GM18517 (cell line): ENCODE measurements around the gene CIB4.

Experiments
- ATAC-seq: cut with Tn5 transposase; IDR thresholded peaks from one replicate; pipeline ENCODE4 v1.9.1; 2021; ENCODE audit warnings: mild to moderate bottlenecking, moderate library complexity; ENCODE audit not compliant: unreplicated experiment

CIB4 gene

DNA sequence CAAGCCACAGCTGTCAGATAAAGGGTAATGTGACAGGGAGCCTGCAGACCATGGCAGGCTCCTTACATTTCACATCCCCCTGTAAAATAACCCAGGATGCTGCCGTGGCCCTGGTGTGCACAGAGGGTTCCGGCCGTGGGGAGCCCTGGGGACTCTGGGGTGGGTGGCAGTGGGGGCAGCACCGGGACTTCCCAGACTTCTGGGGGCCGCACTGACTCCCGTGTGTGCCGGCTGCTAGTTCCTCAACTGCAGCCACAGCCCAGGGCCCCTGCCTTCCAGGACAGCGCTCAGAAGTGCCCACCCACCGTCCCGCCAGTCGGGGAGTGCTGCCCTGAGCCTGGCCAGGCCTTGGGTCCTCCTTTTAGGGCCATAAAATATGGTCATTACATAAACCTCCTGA, 56.5 kb downstream of the CIB4 start:
- ATAC-seq = no peak

DNA sequence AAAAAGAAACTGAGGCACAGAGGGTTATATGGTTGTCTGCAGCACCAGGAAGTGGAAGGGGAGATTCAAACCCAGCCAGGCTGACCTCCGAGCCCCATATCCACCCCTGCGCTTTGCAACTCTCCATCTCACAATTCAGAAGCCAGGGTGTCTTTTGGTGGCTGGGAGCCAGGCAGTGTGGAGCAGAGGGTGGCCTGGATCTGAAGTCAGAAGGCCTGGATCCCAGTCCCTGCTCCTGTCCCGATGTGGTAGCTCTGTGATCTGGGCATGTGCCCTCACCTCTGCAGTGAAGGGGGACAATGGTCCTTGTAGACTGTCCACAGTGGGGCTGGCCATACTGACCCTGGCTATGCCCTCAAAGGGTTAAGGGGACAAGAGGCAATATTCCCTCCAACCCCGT, 57.0 kb downstream of the CIB4 start:
- no peak for ATAC-seq

DNA sequence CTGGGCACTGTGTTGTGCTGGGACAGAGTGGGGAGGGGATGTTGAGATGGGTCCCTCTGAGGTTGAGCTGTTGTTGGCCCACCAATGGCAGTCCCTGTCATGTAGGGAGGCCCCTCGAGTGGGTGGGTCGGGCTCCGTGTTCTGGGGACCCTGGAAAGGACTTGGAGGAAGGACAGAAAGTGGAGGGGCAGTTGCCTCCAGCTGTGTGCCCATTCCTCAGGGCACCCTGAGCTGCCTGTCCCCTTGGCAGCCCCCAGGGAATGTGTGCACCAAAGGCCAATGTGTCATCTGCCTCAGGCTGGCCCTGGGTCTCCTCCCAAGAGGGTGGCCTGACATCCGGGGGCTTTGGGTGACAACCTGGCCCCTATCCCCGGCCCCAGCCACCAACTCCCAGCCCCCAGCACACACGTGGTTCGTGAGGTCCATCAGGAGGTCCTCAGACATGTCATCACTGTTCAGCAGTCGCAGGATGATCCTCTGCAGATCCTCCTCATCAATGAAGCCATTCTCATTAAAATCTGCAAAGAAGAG, 57.7 kb downstream of the CIB4 start:
- no peak for ATAC-seq

DNA sequence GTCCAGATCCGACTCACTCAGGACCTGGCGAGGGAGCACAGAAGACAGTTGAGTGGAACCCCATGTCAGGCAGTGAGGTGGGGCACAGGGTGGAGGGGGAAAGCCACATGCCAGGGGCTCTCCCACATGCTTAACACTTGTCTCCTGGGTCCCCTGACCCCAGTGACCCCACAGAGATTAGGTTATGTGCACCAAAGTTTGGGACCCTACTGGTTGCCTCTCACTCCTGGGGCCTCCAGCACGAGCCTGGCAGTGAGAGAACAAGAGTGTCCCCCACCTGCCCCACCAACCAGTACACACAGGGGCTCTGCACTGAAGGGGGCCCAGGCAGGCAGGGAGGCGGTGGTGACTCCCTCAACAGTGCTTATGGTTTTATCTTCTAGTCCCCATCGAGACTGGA, 58.3 kb downstream of the CIB4 start:
- ATAC-seq = no peak

DNA sequence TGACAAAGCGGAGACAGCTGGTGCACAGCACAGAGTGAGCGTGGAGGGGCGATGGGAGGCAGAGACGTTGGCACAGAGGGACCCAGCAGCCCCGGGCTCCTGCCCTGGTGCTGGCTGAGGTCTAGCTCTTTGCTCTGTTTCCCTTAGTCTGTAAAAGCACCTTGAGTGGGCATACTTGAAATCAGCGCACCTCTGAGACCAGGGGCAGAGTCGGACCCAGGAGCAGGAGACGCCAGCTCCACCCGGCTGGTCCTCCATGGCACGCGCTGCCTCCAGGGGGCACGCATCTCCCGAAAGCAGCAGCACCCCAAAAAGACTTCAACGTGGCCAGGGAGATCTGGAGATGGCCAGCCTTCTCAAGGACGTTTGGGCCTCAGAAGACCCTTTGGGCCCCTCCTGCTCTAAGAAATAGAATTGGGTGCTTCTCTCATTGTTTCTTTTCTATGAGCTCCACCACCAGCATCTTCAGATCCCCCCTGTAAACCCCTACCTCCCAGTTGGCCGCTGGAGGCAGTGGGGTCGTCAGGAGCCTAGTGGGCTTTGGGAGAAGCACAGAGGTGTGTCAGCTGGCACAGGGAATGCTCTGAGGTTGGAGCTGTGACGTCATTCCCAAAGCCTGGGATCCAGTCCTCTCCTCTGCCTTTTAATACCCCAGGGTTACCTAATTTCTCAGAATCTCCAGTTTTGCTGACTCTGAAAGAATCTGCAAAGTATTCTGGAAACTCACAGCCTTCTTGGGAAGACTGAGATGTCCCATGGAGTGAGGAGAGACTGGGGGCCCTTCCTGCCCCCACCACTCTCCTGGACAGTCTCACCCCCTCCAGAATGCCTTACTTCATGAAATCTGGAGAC, 58.9 kb downstream of the CIB4 start:
- no peak for ATAC-seq

DNA sequence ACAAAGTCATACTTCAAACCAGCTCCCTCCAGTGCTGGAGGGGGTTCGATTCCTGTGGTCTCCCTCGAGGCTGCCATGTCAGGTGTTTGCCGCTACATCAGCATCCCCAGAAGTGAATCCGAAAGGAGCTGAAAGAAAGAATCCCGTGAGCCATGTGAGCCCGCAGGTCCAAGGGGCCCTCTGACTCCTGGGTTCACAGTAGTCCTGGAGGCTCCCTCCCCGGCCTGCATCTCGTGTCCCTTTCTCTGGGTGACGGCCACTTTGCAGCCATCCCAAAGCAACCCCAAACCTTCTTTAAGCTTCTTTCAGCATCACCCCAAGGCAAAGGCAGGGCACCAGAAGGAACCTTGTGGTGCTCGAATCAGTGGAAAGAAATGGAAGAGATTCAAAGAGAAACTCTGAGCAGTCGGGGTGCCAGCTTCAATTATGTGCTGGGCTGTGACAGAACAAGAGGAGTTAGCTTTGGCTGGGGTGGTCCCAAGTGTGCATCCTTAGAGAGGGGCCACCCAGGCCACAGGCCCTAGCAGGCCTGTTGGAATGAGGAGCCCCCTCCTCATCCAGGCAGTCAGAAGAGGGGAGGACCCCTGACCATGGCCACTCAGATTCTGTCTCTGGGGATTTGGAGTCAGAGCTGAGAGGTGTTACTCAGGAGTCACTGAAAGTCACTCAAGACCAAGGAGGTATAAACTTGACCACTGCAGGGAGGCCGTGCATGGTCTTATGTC, 59.7 kb downstream of the CIB4 start:
- ATAC-seq = no peak

DNA sequence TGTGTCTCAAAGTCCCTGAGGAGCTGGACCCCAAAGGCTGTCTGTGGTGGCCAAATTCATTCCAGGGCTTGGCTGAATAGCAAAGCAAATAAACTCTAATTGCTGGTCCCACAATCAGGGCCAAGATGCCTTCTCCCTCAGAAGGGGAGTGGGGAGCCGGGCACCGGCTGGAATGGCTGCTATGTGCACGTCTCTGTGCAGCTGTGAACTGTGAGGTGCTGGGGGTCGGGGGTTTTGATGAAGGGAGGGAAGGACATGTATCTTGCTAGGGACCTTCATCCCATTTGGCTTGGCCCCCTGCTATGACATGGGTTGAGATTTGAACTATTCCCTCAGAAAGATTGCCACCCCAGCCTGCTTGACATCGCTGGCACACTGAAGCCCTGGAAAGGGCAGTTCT, 60.4 kb downstream of the CIB4 start:
- no peak for ATAC-seq

DNA sequence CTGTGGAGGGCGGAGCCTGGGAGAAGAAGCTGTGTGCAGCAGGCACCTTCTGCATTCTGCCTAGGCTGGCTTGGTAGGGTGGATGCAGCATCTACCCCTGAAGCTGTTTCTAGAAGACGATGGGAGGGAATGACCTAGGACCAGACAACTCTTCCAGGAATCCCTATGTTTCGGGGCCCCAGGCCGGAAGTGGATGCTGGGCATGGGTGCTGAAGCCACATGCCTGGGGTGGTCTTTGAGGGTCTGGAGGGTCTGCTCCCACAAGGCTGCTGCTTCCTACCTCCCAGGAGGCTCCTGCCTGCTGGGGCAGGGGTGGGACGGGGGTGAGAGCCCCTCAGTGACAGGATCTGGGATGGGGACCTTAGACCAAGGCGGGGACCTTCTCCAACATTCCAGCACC, 61.0 kb downstream of the CIB4 start:
- ATAC-seq = no peak

DNA sequence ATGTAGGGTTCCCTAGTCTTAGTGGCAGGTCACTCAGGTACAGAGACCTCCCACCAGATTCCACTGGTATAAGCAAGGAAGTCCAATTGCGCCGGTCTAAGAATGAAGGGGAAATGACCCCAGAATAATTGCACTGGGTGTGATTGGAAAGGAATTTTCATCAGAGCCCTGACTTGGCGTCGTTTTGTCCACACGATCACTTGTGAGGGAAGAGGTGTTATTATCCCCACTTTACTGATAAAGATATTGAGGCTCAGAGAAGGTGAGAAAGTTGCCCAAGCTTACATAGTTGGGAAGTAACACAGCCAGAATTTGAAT, 61.5 kb downstream of the CIB4 start:
- ATAC-seq = no peak

DNA sequence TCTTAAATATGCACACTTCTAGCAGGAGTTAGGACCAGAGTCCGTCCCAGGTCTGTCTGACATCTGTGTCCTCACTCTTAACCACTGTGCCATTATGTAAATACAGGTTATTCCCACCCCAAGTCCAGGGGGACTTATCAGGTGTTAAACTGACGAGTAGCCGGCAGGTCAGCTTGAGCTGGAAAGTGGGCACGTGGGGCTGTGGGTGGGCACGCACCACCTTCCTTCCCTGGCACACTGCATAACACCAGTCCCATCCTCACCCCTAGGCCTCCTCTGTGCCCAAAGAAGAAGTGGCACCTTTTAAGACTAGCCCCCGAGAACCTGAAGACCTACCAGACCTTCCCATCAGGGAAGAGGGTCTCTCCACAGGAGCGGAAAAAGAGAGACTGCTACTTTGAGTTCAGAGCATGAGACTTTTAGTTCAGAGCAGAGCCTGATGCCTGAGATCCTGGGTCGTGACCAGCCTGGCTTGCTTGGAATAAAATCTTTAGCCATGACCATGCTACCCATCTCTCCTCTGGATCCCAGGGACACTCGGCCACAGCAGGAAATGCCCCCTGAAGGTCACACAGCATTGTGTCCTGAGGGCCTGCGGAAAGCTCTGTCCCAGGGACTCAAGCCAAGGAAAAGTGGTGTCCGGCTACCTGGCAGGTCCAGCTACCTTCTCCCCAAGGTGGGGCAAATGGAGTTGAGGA, 62.0 kb downstream of the CIB4 start:
- ATAC-seq = no peak

DNA sequence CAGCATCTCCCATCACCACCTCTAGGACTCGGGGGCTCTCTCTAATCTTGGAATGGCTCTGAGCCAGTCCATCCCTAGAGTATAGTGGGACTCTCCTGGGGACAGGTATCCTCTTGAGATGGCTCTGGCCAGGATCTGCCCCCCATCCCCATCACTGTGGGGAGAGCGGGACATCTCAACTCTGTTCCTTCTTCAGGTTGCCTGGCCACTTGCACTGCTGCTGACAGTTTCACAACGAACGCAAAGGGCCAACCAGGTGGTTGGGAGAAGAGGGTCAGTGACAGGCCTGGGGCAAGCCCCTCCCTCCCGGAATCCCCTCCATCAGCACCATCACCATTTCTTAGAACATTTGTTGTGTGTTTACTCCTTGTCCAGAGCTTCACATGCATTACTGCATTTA, 62.6 kb downstream of the CIB4 start:
- no peak for ATAC-seq

DNA sequence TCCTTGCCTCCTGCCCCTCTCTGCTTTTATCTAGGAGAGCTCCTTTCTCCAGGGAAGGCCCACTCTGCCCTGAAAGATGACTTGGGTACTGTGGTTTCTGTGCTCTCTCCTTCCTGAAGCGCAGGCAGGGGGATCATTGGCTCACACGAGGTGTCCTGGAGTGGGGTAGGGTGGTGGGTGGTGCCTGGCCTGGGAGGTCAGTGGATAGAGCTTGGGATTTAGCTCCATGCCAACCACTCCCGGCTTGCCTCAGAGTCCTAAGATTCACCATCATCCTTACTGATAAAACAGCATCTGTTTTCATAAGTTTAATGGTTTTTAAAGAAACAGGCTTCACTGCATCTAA, 63.1 kb downstream of the CIB4 start:
- no peak for ATAC-seq

DNA sequence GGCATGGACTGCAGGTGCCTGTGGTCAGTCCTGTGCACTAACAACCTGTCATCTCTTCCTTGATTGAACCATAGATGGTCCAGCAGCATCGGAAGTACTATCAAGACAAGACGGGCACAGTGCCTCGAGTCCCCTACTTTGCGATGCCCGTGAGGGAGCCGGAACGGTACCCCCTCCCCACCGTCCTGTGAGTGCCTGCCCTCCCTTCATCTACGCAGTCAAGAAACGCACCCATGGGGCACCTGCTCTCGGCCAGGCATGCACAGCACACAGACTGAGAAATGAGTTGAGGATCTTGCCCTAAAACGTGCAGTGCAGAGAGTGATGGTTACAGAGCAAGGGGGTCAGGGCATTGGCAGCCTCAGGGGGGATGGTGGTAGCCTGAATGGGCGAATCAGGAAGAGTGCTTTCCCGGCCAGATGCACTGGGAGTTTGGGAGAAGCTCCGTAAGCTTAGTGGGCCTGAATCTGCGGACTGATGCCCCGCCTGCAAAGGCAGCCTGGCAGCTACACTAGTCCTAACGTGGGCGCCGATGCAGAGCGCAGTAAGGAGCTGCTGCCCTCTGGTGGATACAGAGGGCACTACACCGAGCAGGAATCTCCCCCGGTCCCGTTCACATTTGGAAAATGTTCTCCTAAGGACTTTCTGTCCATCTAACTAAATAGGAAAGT, 63.6 kb downstream of the CIB4 start:
- no peak for ATAC-seq

DNA sequence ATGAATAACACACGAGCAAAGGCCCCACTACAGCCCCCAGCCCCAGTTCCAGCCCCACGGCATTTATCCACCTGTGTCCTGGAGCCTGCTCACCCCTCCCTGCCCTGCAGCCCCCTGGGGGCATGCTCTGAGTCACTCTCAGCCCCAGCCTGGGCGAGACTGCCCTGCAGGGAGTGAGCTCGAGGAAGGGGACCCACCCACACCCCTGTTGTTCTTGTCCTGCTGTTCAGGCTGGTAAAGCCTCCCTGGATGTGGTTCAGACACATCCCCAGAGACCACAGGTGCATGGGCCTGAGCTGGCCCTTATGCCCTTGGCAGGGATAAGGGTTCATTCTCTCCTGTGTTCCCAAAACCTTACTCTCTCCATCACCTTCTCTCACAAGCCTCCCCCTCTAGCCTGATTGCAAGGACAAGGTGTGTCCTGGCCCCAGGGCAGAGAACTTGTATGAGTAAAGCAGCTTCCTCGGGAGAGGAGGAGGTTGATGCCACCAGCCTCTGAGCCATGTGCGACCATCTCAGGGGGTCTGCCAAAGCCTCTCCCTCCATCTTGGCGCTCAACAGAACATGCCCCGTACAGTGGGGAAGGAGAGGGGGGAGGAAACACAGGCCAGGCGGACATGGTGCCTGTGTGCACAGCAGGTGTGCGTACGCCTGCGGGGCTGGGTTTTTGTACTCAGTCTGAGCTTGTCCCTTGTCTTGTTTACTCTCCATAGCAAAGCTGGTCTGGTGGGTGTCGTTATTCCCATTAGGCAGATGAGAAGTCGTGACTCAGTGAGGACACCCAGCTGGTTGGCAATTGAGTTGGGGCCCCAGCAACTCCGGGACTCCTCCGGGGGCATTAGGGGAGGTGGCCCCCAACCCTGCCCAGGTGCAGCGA, 64.4 kb downstream of the CIB4 start:
- no peak for ATAC-seq

DNA sequence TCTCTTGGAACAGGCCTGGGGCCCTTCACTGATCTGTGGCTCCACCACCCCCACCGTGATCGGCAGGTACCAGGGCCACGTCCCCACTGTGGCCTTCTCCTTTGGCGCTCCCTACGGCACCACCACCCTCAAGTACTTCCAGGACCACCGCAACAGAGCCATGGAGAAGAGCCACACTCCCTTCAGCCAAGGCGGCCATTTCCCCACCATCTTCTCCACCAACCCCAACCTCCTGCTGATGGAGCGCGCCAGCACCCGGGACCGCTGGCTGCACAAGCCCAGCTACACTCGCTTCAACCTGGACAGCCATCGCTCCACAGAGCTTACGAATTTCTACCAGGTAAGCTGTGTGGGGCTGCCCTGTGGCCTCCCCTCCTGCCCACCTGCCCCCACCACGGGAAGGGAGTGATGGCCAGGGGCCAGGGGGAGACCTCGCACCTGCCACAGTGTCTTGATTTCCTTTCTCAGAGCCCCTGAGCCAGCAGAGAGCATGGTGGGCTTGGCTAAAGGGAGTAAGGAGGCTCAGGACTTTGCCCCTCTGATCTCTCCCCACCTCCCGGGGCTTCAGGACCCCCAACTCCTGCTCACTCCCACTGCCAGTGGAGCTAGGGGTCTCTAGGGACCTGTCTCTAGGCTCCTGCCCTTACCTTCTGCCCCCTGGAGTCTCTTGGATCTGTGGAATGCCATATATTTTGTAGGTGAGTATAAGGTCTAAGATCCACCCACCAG, 65.2 kb downstream of the CIB4 start:
- ATAC-seq = no peak

DNA sequence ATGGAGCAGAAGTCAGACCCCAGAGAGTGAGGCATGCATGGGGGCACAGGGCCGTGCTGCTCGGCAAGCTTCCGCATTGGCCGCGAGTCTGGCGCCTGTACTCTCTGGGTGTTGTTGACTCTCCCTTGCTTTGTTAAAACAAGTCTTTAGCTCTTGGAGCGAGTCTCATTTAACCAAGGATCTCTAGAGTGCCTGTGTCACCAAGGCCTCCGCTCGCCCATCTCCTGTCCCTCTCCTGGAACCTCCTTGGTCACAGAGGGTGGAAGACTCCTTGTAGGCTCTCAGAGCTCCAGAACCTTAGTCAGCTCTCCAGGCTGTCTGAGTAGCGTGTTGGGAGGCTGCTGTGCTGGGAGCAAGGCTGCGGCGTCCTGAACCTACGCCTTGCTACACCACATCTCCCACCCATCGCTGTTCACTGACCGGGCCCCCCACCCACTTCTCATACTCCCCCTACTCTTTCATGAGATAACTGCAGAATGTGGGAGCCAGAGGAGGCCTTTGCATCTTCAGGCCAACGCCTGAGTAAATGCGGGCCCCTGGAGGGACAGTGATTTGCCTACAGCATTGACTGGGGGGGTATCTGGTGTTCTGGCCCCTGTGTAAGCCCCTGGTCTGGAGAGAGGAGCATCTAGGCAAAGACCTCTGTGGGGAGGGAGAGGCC, 66.1 kb downstream of the CIB4 start:
- no peak for ATAC-seq

DNA sequence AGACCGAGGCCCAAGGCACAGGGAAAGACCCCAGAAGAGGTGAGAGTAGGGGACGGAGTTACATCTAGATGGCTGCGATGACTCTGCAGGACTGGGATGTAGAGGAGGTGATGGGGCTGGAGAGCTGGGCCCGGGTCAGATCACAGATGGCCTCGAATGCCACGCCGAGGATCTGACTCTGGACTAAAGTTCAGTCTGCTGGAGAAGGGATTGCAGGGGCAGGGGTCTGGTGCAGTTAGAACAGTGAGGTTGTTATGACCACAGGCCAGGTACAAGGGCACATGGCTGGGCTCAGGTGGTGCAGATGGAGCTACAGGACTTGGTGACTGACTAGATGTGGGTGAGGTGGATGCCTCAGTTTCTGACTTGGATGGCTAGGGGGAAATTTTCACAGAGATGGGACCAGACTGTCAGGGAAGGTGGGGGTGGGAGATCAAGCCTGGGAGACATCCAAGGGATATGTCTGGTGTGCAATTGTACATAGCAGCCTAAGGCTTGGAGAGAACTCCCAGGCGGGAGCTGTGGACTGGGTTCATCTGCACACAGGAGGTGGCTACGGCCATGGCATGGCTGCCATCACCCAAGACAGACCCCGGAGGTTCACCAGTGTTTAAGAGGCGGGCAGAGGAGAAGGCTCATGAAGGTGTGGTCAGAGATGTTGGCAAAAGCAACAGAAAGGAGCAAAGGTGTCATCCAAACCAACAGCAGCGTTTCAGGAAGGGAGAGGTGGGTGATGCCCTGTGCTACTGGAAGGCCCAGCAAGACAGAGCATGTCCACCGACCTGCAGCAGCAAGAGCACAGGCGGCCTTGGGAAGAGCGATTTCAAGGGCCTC, 66.9 kb downstream of the CIB4 start:
- no peak for ATAC-seq

DNA sequence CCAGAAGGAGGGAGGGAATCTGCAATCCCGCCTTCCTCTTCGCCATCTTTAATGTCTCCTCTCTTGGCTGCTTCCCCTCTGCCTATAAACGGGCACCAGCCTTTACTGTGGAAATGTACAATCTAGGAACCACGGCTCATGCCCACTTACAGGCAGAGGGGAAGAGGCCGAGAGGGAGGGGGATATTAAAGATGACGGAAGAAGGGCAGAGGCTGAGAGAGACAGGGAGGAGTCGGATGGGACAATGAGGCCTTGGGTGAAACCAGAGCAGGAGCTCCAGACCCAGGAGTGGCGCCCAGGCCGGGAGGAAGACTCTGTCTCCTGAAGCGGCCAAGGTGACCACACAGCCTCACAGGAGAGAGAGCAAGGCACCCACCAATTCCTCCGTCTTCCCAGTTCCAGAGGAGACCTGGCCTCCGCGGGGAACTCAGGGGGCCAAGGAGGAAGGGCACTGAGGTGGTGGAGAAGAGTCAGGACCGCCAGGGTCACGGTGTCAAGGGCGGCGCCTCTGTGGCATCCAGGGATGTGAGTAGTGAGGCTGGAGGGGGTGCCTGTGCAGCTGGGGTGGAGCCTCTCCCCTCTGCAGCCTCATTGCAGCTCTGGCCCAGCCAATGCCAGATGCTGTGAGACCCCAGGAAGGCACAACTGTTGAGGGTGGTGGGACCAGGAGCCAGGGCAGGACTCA, 67.8 kb downstream of the CIB4 start:
- no peak for ATAC-seq
